ENCODE measurements around the gene UBE2G2.

Gene UBE2G2

GRCh38 chr21:44780767-44781459, 20.7 kb downstream of the UBE2G2 start:
- Histone ChIP-seq H3K9me3 (ENCODE audit: insufficient read depth, low read length) (no peaks in the 10 kb centered on the region), H3K9ac (ENCODE audit: insufficient read length, low read depth) (no peak overlapping the region), H3K4me1 (ENCODE audit: insufficient read depth, insufficient read length) (no peaks in the 10 kb centered on the region), H3K36me3 (ENCODE audit: insufficient read depth, insufficient read length, low read length) (peaks cover 76% of the 10 kb centered on the region), H3K4me3 (ENCODE audit: insufficient read length, low read depth) (no peak overlapping the region), H3K27me3 (ENCODE audit: insufficient read depth, insufficient read length) (no peaks in the 10 kb centered on the region)
- DNase-seq (ENCODE audit: low read depth, low spot score) = no peak
- TF ChIP-seq YY1 (IDR thresholded peaks at IDR 0.05; ENCODE audit: insufficient read depth, insufficient read length) (no peak), ZNF274 (IDR thresholded peaks at IDR 0.05; ENCODE audit: low read depth, low read length) (no peak), SUZ12 (IDR thresholded peaks at IDR 0.05; ENCODE audit: extremely low read depth, insufficient read depth, insufficient read length) (no peak)

GRCh38 chr21:44780137-44780502, 21.5 kb downstream of the UBE2G2 start:
- peaks cover 79% of the 10 kb centered on the region for H3K36me3 ChIP-seq (ENCODE audit: insufficient read depth, insufficient read length, low read length)
- no peak overlapping the region for H3K9ac ChIP-seq (ENCODE audit: insufficient read length, low read depth)
- TF ChIP-seq SUZ12 (IDR thresholded peaks at IDR 0.05; ENCODE audit: extremely low read depth, insufficient read depth, insufficient read length) (no peak), ZNF274 (IDR thresholded peaks at IDR 0.05; ENCODE audit: low read depth, low read length) (no peak), YY1 (IDR thresholded peaks at IDR 0.05; ENCODE audit: insufficient read depth, insufficient read length) (no peak)
- DNase-seq (ENCODE audit: low read depth, low spot score) = no peak
- H3K27me3 ChIP-seq (ENCODE audit: insufficient read depth, insufficient read length) = no peaks in the 10 kb centered on the region
- no peaks in the 10 kb centered on the region for H3K9me3 ChIP-seq (ENCODE audit: insufficient read depth, low read length)
- no peaks in the 10 kb centered on the region for H3K4me1 ChIP-seq (ENCODE audit: insufficient read depth, insufficient read length)
- no peak overlapping the region for H3K4me3 ChIP-seq (ENCODE audit: insufficient read length, low read depth)

GRCh38 chr21:44779417-44780136, 22.0 kb downstream of the UBE2G2 start:
- Histone ChIP-seq H3K4me1 (ENCODE audit: insufficient read depth, insufficient read length) (no peaks in the 10 kb centered on the region), H3K36me3 (ENCODE audit: insufficient read depth, insufficient read length, low read length) (peaks cover 79% of the 10 kb centered on the region), H3K9me3 (ENCODE audit: insufficient read depth, low read length) (no peaks in the 10 kb centered on the region), H3K9ac (ENCODE audit: insufficient read length, low read depth) (no peak overlapping the region), H3K27me3 (ENCODE audit: insufficient read depth, insufficient read length) (no peaks in the 10 kb centered on the region), H3K4me3 (ENCODE audit: insufficient read length, low read depth) (no peak overlapping the region)
- TF ChIP-seq YY1 (IDR thresholded peaks at IDR 0.05; ENCODE audit: insufficient read depth, insufficient read length) (no peak), ZNF274 (IDR thresholded peaks at IDR 0.05; ENCODE audit: low read depth, low read length) (no peak), SUZ12 (IDR thresholded peaks at IDR 0.05; ENCODE audit: extremely low read depth, insufficient read depth, insufficient read length) (no peak)
- DNase-seq (ENCODE audit: low read depth, low spot score) = no peak

GRCh38 chr21:44778983-44779382, 22.6 kb downstream of the UBE2G2 start:
- no peaks in the 10 kb centered on the region for H3K27me3 ChIP-seq (ENCODE audit: insufficient read depth, insufficient read length)
- TF ChIP-seq YY1 (IDR thresholded peaks at IDR 0.05; ENCODE audit: insufficient read depth, insufficient read length) (no peak), ZNF274 (IDR thresholded peaks at IDR 0.05; ENCODE audit: low read depth, low read length) (no peak), SUZ12 (IDR thresholded peaks at IDR 0.05; ENCODE audit: extremely low read depth, insufficient read depth, insufficient read length) (no peak)
- H3K9me3 ChIP-seq (ENCODE audit: insufficient read depth, low read length) = no peaks in the 10 kb centered on the region
- H3K4me1 ChIP-seq (ENCODE audit: insufficient read depth, insufficient read length) = no peaks in the 10 kb centered on the region
- H3K36me3 ChIP-seq (ENCODE audit: insufficient read depth, insufficient read length, low read length) = peaks cover 79% of the 10 kb centered on the region
- no peak overlapping the region for H3K4me3 ChIP-seq (ENCODE audit: insufficient read length, low read depth)
- no peak for DNase-seq (ENCODE audit: low read depth, low spot score)
- no peak overlapping the region for H3K9ac ChIP-seq (ENCODE audit: insufficient read length, low read depth)

GRCh38 chr21:44778499-44778911, 23.1 kb downstream of the UBE2G2 start:
- H3K36me3 ChIP-seq (ENCODE audit: insufficient read depth, insufficient read length, low read length) = peaks cover 79% of the 10 kb centered on the region
- no peak overlapping the region for H3K9ac ChIP-seq (ENCODE audit: insufficient read length, low read depth)
- no peaks in the 10 kb centered on the region for H3K9me3 ChIP-seq (ENCODE audit: insufficient read depth, low read length)
- no peak for DNase-seq (ENCODE audit: low read depth, low spot score)
- H3K4me1 ChIP-seq (ENCODE audit: insufficient read depth, insufficient read length) = no peaks in the 10 kb centered on the region
- no peak overlapping the region for H3K4me3 ChIP-seq (ENCODE audit: insufficient read length, low read depth)
- TF ChIP-seq YY1 (IDR thresholded peaks at IDR 0.05; ENCODE audit: insufficient read depth, insufficient read length) = no peak
- H3K27me3 ChIP-seq (ENCODE audit: insufficient read depth, insufficient read length) = no peaks in the 10 kb centered on the region

- no peaks in the 10 kb centered on the region for H3K4me1 ChIP-seq (ENCODE audit: insufficient read depth, insufficient read length)
- TF ChIP-seq YY1 (IDR thresholded peaks at IDR 0.05; ENCODE audit: insufficient read depth, insufficient read length) (no peak), SUZ12 (IDR thresholded peaks at IDR 0.05; ENCODE audit: extremely low read depth, insufficient read depth, insufficient read length) (no peak), ZNF274 (IDR thresholded peaks at IDR 0.05; ENCODE audit: low read depth, low read length) (no peak)
- no peaks in the 10 kb centered on the region for H3K27me3 ChIP-seq (ENCODE audit: insufficient read depth, insufficient read length)
- DNase-seq (ENCODE audit: low read depth, low spot score) = no peak
- no peak overlapping the region for H3K9ac ChIP-seq (ENCODE audit: insufficient read length, low read depth)
- H3K9me3 ChIP-seq (ENCODE audit: insufficient read depth, low read length) = no peaks in the 10 kb centered on the region
- H3K4me3 ChIP-seq (ENCODE audit: insufficient read length, low read depth) = no peak overlapping the region
- H3K36me3 ChIP-seq (ENCODE audit: insufficient read depth, insufficient read length, low read length) = peaks cover 79% of the 10 kb centered on the region
These were observed 23.5 kb downstream of the UBE2G2 start for GRCh38 chr21:44778094-44778493.

GRCh38 chr21:44774972-44775371, 26.6 kb downstream of the UBE2G2 start:
- H3K4me1 ChIP-seq (ENCODE audit: insufficient read depth, insufficient read length) = peaks cover under 1% of the 10 kb centered on the region
- TF ChIP-seq SUZ12 (IDR thresholded peaks at IDR 0.05; ENCODE audit: extremely low read depth, insufficient read depth, insufficient read length) (no peak), YY1 (IDR thresholded peaks at IDR 0.05; ENCODE audit: insufficient read depth, insufficient read length) (no peak), ZNF274 (IDR thresholded peaks at IDR 0.05; ENCODE audit: low read depth, low read length) (no peak)
- DNase-seq (ENCODE audit: low read depth, low spot score) = no peak
- no peak overlapping the region for H3K9ac ChIP-seq (ENCODE audit: insufficient read length, low read depth)
- no peak overlapping the region for H3K4me3 ChIP-seq (ENCODE audit: insufficient read length, low read depth)
- H3K9me3 ChIP-seq (ENCODE audit: insufficient read depth, low read length) = no peaks in the 10 kb centered on the region
- peaks cover 83% of the 10 kb centered on the region for H3K36me3 ChIP-seq (ENCODE audit: insufficient read depth, insufficient read length, low read length)
- no peaks in the 10 kb centered on the region for H3K27me3 ChIP-seq (ENCODE audit: insufficient read depth, insufficient read length)

All from NT2/D1 (cell line).